Right atrium auricular region (tissue), 2 donors: ENCODE measurements around the gene MMP11. TPM values are rescaled to one million over a fixed set of nuclear protein-coding genes. Genes with fewer than 3 reads are reported as not detected.

Experiments
- DNase-seq: peaks from one replicate; pipeline ENCODE4 v3.0.0-alpha.2; 2019; ENCODE audit warnings: low spot score
- H3K27ac ChIP-seq, 2 donors: fragments of 200-600 bp; sonication (generic); 1 replicate in 1 of 2; 2 replicates in 1 of 2; pipeline ENCODE4 v1.5.1; 2016 to 2019
- H3K27me3 ChIP-seq, 2 donors: fragments of 200-600 bp; sonication (generic); one replicate each; pipeline versions ENCODE4 v1.5.1 to v1.6.0; 2017 to 2019
- H3K36me3 ChIP-seq: fragments of 200-600 bp; sonication (generic); one replicate; pipeline ENCODE4 v1.5.1; 2016
- H3K4me1 ChIP-seq, 2 donors: fragments of 200-600 bp; sonication (generic); one replicate each; pipeline versions ENCODE4 v1.5.1 to v1.6.0; 2017 to 2019
- H3K4me3 ChIP-seq, 2 donors: fragments of 200-600 bp; sonication (generic); 1 replicate in 1 of 2; 2 replicates in 1 of 2; pipeline ENCODE4 v1.5.1; 2017 to 2019; ENCODE audit warnings: mild to moderate bottlenecking in 1 of 2, moderate library complexity in 1 of 2
- H3K9me3 ChIP-seq, 2 donors: fragments of 200-600 bp; sonication (generic); one replicate each; pipeline ENCODE4 v1.5.1; 2019
- total RNA-seq, 2 donors: library from RNA; depleted of rRNA; stranded (reverse); fragments of >200 nt; gene quantifications; one replicate each; pipeline ENCODE4 v1.1.0, GENCODE V29; 2016
- TF ChIP-seq, protein P1 (sequence below), 2 donors: fragments of 200-600 bp; sonication (generic); IDR thresholded peaks; one replicate each; pipeline ENCODE4 v1.5.1; 2019; ENCODE audit warnings: antibody characterized with exemption in 2 of 2

The MMP11 gene
- total RNA-seq, 2 donors from 2014 or later, result 2.2 to 12.3 TPM

DNA sequence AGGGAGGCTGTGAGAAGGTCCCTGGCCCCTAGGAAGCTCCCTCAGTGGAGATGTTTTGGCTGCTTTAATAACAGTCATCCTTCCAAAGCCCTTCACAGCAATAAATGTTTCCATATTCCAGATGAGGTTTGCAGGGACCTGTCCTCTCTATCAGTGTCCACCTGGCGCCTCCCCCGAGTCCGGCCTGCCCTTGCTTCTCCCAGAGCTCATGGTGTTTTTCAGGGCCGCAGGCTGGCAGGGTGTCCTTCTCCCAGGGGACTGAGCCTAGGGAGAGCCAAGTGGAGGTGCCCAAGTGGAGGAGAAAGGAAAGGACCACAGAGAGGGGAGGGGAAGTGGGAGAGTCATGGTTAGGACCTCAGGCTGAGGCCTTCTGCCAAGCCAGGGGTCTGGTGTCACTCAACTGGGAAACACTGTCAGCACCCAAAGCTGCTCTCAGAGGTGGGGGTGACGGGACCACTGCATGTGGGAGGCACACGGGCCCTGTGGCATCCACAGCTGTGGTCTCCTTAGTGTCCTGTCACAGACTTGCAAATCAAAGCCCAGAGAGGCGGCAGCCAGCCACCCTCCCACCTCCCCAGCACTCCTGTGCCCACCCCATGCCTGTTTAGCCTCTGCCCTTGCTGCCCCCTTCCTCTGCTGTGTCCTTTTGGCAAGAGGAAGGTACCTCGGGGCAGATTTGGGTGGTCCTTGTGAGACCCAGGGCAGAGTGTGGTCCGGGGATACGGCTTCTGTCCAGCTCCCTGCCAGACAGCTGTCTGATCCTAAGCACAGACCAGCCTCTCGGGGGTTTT is 59.8 kb downstream of the MMP11 start:
- peaks cover 0 to 90% of the 10 kb centered on the region in 2 donors for H3K4me1 ChIP-seq
- H3K27ac ChIP-seq, result peak overlapping the region; percentile 88 to 90
- no peak for DNase-seq
- H3K9me3 ChIP-seq, result no peaks in the 10 kb centered on the region
- H3K27me3 ChIP-seq, result no peaks in the 10 kb centered on the region
- peaks cover 21% of the 10 kb centered on the region for H3K36me3 ChIP-seq
- TF ChIP-seq, protein P1, sequence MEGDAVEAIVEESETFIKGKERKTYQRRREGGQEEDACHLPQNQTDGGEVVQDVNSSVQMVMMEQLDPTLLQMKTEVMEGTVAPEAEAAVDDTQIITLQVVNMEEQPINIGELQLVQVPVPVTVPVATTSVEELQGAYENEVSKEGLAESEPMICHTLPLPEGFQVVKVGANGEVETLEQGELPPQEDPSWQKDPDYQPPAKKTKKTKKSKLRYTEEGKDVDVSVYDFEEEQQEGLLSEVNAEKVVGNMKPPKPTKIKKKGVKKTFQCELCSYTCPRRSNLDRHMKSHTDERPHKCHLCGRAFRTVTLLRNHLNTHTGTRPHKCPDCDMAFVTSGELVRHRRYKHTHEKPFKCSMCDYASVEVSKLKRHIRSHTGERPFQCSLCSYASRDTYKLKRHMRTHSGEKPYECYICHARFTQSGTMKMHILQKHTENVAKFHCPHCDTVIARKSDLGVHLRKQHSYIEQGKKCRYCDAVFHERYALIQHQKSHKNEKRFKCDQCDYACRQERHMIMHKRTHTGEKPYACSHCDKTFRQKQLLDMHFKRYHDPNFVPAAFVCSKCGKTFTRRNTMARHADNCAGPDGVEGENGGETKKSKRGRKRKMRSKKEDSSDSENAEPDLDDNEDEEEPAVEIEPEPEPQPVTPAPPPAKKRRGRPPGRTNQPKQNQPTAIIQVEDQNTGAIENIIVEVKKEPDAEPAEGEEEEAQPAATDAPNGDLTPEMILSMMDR (IDR thresholded peaks at IDR 0.05), result no peak
- no peak overlapping the region for H3K4me3 ChIP-seq

DNA sequence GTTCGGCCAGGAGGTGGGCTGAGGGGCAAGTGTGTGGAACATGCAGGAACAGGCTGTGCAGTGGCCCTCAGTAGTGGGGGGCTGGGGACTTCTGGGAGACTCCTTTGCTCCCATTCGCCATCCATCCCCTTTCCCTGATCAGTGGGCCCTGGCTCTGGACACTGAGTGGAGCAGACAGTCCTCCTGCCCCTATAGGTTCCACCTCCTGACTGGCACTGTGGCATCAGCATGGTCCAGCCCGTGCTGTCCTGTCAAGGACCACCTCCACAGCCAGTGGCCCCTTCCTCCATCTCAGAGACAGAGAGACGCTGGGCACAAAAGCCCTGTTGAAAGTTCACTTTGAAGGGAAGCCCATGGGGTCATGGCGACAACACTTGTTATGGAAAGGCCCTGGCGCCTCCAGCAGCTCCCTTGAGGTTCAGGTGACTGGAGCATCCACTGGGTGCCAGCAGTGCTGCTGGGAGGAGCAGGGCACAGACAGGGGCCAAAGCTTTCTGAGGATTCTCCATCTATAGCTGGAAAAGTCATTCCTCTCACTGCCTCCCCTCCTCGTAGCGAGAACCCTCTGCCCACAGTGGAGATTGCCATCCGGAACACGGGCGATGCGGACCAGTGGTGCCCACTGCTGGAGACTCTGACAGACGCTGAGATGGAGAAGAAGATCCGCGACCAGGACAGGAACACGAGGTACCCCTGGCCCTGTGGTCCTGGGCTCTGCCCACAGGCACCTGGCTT is 60.5 kb downstream of the MMP11 start:
- Histone ChIP-seq H3K36me3 (peaks cover 17% of the 10 kb centered on the region), H3K27ac (peak overlapping the region; percentile 88 to 90), H3K4me1 (peaks cover 0 to 87% of the 10 kb centered on the region in 2 donors), H3K9me3 (no peaks in the 10 kb centered on the region), H3K4me3 (no peak overlapping the region), H3K27me3 (no peaks in the 10 kb centered on the region)
- no peak for DNase-seq
- TF ChIP-seq, protein P1 (IDR thresholded peaks at IDR 0.05), result peak in 1 of 2 donors; percentile 42

Other genes starting within 250 kb of the MMP11 start
- not detected for gene IGLL1, start 192.6 kb upstream of the MMP11 start, total RNA-seq
- gene DRICH1, start 140.5 kb upstream of the MMP11 start, total RNA-seq, result not detected
- gene RGL4, start 81.8 kb upstream of the MMP11 start, total RNA-seq, result not detected
- 1 to 10 TPM; 3.2 to 5.0 TPM for gene ZNF70, start 21.7 kb upstream of the MMP11 start, total RNA-seq
- gene VPREB3, start 18.4 kb upstream of the MMP11 start, total RNA-seq, result not detected
- not detected for gene C22orf15, start 9.9 kb upstream of the MMP11 start, total RNA-seq
- 100 to 1,000 TPM; 213 to 319 TPM for gene CHCHD10, start 4.9 kb upstream of the MMP11 start, total RNA-seq
- gene SMARCB1, start 14.1 kb downstream of the MMP11 start, total RNA-seq, result 10 to 100 TPM; 41.4 to 45.9 TPM
- gene DERL3, start 66.2 kb downstream of the MMP11 start, total RNA-seq, result 10 to 100 TPM in 1 of 2 donors, 1 to 10 TPM in 1; 4.0 to 10.6 TPM
- gene SLC2A11, start 85.0 kb downstream of the MMP11 start, total RNA-seq, result 10 to 100 TPM; 10.6 to 15.5 TPM
- gene MIF, start 121.5 kb downstream of the MMP11 start, total RNA-seq, result 100 to 1,000 TPM; 176 to 273 TPM
- 1 to 10 TPM; 3.7 to 9.1 TPM for gene GSTT2B, start 188.3 kb downstream of the MMP11 start, total RNA-seq
- gene DDTL, start 194.0 kb downstream of the MMP11 start, total RNA-seq, result 1 to 10 TPM in 1 of 2 donors, not detected in 1; 1.0 TPM
- gene DDT, start 201.6 kb downstream of the MMP11 start, total RNA-seq, result 100 to 1,000 TPM; 147 to 153 TPM
- gene GSTT2, start 207.3 kb downstream of the MMP11 start, total RNA-seq, result under 1 TPM in 1 of 2 donors, not detected in 1; 0.48 TPM
- gene GSTT4, start 232.6 kb downstream of the MMP11 start, total RNA-seq, result not detected
- 10 to 100 TPM; 27.6 to 27.9 TPM for gene CABIN1, start 238.5 kb downstream of the MMP11 start, total RNA-seq